Measurements from ENCODE around the gene DCTPP1.
A peak's percentile ranks its signal among the peaks of the same experiment; 100 is the strongest.

DNA sequence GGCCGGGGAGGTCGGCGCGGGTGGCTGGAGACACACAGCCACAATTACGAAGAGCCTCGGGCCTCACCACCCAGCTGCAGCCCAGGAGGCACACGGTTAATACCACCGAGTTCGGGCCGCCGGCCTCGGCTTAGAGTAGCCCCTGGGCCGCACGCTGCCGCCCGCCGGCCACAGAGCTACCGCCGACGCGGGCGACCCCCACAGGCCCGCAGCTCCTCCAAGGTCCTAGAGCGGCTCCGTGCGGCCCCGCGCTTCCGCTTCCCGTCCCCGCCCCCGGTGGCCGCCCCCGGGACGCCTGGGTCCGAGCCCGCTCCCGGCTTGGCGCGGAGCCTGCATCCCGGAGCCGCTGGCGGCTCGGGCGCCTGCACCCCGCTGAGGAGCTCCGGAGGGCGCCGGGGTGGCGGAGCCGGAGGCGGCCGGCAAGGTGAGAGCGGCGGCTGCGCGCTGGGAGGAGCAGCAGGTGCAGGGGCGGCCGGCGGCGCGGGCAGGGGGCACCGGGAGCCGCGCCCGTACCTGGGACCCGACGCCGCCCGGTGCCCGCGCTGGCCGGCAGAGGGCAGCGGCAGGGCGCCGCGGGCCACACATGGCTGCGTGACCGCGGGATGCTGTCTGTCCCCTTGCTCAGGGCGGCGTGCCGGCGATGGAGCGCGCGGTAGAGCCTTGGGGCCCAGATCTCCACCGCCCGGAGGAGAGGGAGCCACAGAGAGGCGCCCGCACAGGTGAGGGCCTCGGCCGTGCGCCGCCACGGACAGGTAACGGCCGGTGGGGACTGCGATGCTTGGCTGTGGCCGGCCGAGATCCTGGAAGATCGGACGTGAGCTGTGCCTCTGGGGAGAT, 34.5 kb downstream of the DCTPP1 start, which contains the start of gene ZNF48:
- TF ChIP-seq, protein P1, sequence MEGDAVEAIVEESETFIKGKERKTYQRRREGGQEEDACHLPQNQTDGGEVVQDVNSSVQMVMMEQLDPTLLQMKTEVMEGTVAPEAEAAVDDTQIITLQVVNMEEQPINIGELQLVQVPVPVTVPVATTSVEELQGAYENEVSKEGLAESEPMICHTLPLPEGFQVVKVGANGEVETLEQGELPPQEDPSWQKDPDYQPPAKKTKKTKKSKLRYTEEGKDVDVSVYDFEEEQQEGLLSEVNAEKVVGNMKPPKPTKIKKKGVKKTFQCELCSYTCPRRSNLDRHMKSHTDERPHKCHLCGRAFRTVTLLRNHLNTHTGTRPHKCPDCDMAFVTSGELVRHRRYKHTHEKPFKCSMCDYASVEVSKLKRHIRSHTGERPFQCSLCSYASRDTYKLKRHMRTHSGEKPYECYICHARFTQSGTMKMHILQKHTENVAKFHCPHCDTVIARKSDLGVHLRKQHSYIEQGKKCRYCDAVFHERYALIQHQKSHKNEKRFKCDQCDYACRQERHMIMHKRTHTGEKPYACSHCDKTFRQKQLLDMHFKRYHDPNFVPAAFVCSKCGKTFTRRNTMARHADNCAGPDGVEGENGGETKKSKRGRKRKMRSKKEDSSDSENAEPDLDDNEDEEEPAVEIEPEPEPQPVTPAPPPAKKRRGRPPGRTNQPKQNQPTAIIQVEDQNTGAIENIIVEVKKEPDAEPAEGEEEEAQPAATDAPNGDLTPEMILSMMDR (IDR thresholded peaks at IDR 0.05), result peak; percentile 22; the same call in 1 of the 2 replicates
- peak; percentile 83 for TF ChIP-seq ELF1 (IDR thresholded peaks at IDR 0.05)
- TF ChIP-seq EP300 (IDR thresholded peaks at IDR 0.05; ENCODE audit: borderline replicate concordance in 1 of 2, low read depth in 1 of 2, low read length in 1 of 2), result peak; percentile 36 to 45; a peak in 1 of 4 replicates
- TF ChIP-seq TAF1 (IDR thresholded peaks at IDR 0.05; ENCODE audit: borderline replicate concordance, low read depth, low read length), result peak; percentile 82; the same call in 1 of the 2 replicates
- TF ChIP-seq, protein P2, sequence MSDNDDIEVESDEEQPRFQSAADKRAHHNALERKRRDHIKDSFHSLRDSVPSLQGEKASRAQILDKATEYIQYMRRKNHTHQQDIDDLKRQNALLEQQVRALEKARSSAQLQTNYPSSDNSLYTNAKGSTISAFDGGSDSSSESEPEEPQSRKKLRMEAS (IDR thresholded peaks at IDR 0.05; ENCODE audit: low read depth), result peak; percentile 77
- TF ChIP-seq RAD21 (IDR thresholded peaks at IDR 0.05; ENCODE audit: low read length), result no peak; the same call in 1 of the 2 replicates
- TF ChIP-seq EZH2phosphoT487 (IDR thresholded peaks at IDR 0.05; ENCODE audit: borderline replicate concordance, low read depth), result no peak
